B cell (primary cell): ENCODE data around the gene PAQR6. TPM values are rescaled to one million over a fixed set of nuclear protein-coding genes. Genes with fewer than 3 reads are reported as not detected.

Experiments used
- ATAC-seq: fragments of 200-7000 bp; cut with Tn5 transposase; one replicate; pipeline ENCODE4 v1.10.0; 2021; ENCODE audit warnings: low read depth, mild to moderate bottlenecking, moderate number of reproducible peaks, moderate library complexity
- CTCF ChIA-PET: fragments of 350-600 bp; sonication (Branson Sonifier 250); formaldehyde crosslinking; loops from one replicate; lab custom pipeline; 2021; ENCODE audit warnings: antibody characterized with exemption, inconsistent platforms; lab: Charles Lee
- POLR2A ChIA-PET: fragments of 350-600 bp; sonication (Branson Sonifier 250); formaldehyde crosslinking; loops from one replicate; lab custom pipeline; 2021; ENCODE audit warnings: antibody characterized with exemption; lab: Charles Lee
- DNase-seq: peaks from one replicate; pipeline ENCODE4 v3.0.0; 2013
- H2AFZ ChIP-seq: 2 replicates; pipeline ENCODE4 v1.6.1; 2012; ENCODE audit warnings: mild to moderate bottlenecking, low read depth, low read length; ENCODE audit not compliant: insufficient read depth, poor library complexity, severe bottlenecking
- H3K27ac ChIP-seq, 2 donors: 1 replicate in 1 of 2; 2 replicates in 1 of 2; pipeline ENCODE4 v1.5.1; 2012 to 2013; ENCODE audit warnings: low read length in 2 of 2, mild to moderate bottlenecking in 2 of 2, moderate library complexity in 1 of 2
- H3K27me3 ChIP-seq, 4 experiments: fragments of 200-600 bp in 1 of 4; sonication (generic) in 1 of 4; replicated peaks in 1 of 4; 1 replicate in 2 of 4; 2 replicates in 2 of 4; pipeline versions ENCODE4 v1.6.1 to v1.7.0; 2013 to 2016; ENCODE audit warnings: low read length in 3 of 4, mild to moderate bottlenecking in 2 of 4, mixed read lengths in 1 of 4, moderate library complexity in 1 of 4; ENCODE audit not compliant: insufficient read depth in 4 of 4, control insufficient read depth in 3 of 4; ENCODE audit errors: control extremely low read depth in 1 of 4
- H3K36me3 ChIP-seq, 2 experiments: replicated peaks in 1 of 2; 1 replicate in 1 of 2; 2 replicates in 1 of 2; pipeline versions ENCODE4 v1.6.1 to v1.7.1; 2013; ENCODE audit warnings: low read length in 1 of 2; ENCODE audit not compliant: insufficient read depth in 2 of 2, control insufficient read depth in 1 of 2; ENCODE audit errors: control extremely low read depth in 1 of 2, extremely low read depth in 1 of 2
- H3K4me1 ChIP-seq, 2 donors: fragments of 200-600 bp in 1 of 2; sonication (generic) in 1 of 2; 1 replicate in 1 of 2; 2 replicates in 1 of 2; pipeline versions ENCODE4 v1.5.1 to v1.6.1; 2013 to 2017; ENCODE audit warnings: low read length in 2 of 2; ENCODE audit not compliant: control insufficient read depth in 2 of 2, insufficient read depth in 2 of 2
- H3K4me2 ChIP-seq: replicated peaks from 2 replicates; pipeline ENCODE3; 2012; ENCODE audit warnings: mild to moderate bottlenecking, low read depth, low read length; ENCODE audit not compliant: poor library complexity, severe bottlenecking
- H3K4me3 ChIP-seq, 5 experiments: fragments of 200-600 bp in 1 of 5; sonication (generic) in 1 of 5; 1 replicate in 3 of 5; 2 replicates in 2 of 5; pipeline versions ENCODE4 v1.5.1 to v1.7.0; 2011 to 2016; ENCODE audit warnings: low read length in 4 of 5, mild to moderate bottlenecking in 4 of 5, low read depth in 2 of 5, control low read depth in 1 of 5, moderate library complexity in 1 of 5; ENCODE audit not compliant: insufficient read depth in 1 of 5; ENCODE audit errors: control extremely low read depth in 1 of 5, extremely low read depth in 1 of 5
- H3K79me2 ChIP-seq: fragments of 200-600 bp; sonication (generic); one replicate; pipeline ENCODE4 v1.6.0; 2016; ENCODE audit warnings: low read length; ENCODE audit not compliant: control insufficient read depth, insufficient read depth
- H3K9ac ChIP-seq: fragments of 200-600 bp; sonication (generic); 2 replicates; pipeline ENCODE4 v1.6.1; 2017; ENCODE audit warnings: mild to moderate bottlenecking, low read length, moderate library complexity
- H3K9me3 ChIP-seq, 3 donors: one replicate each; pipeline versions ENCODE4 v1.6.1 to v1.7.1; 2013; ENCODE audit warnings: low read length in 2 of 3; ENCODE audit not compliant: control insufficient read depth in 2 of 3, insufficient read depth in 1 of 3; ENCODE audit errors: control extremely low read depth in 1 of 3
- H4K20me1 ChIP-seq: 2 replicates; pipeline ENCODE4 v1.6.0; 2012; ENCODE audit warnings: mild to moderate bottlenecking, low read length; ENCODE audit not compliant: insufficient read depth, control insufficient read depth, poor library complexity, severe bottlenecking
- H3K27ac Mint-ChIP-seq: one replicate; pipeline ENCODE4 v1.8.0; 2021; ENCODE audit warnings: mixed read lengths
- H3K27me3 Mint-ChIP-seq: one replicate; pipeline ENCODE4 v1.8.0; 2021; ENCODE audit warnings: mixed read lengths
- H3K4me1 Mint-ChIP-seq: one replicate; pipeline ENCODE4 v1.8.0; 2021; ENCODE audit warnings: mixed read lengths
- H3K4me3 Mint-ChIP-seq: one replicate; pipeline ENCODE4 v1.8.0; 2021; ENCODE audit warnings: mixed read lengths
- H3K9me3 Mint-ChIP-seq: one replicate; pipeline ENCODE4 v1.8.0; 2022; ENCODE audit warnings: mixed read lengths; ENCODE audit not compliant: insufficient read depth
- EZH2 ChIP-seq: IDR thresholded peaks from 2 replicates; pipeline ENCODE4 v1.6.1; 2012; ENCODE audit warnings: borderline replicate concordance, low read depth, mild to moderate bottlenecking, moderate library complexity, low read length; ENCODE audit not compliant: insufficient read depth, poor library complexity, severe bottlenecking
- WGBS: methylation state at CpG from one replicate; pipeline ENCODE4 v1.1.5; 2013; ENCODE audit warnings: missing lambda C conversion rate; ENCODE audit not compliant: insufficient coverage; 5-methylcytosine and 5-hydroxymethylcytosine counted together
- intact Hi-C: fragments of 100-400 bp; cut with micrococcal nuclease; formaldehyde crosslinking; loops from one replicate; pipeline ENCODE4 v1.10.0; 2022
- polyA plus RNA-seq: library from polyadenylated mRNA; depleted of rRNA; stranded (reverse); fragments of >200 nt; gene quantifications from 2 replicates; pipeline ENCODE4 v1.2.3, GENCODE V29; 2012
- total RNA-seq, 2 donors: library from RNA; stranded (reverse); fragments of 120-200 nt in 1 of 2; gene quantifications; 1 replicate in 1 of 2; 2 replicates in 1 of 2; pipeline versions ENCODE4 v1.2.3 to v1.2.4, GENCODE V29; 2013 to 2022
- TF ChIP-seq, protein P1 (sequence below): fragments of 200-600 bp; IDR thresholded peaks from one replicate; pipeline ENCODE4 v1.8.0; 2022; ENCODE audit warnings: antibody characterized with exemption, mild to moderate bottlenecking

The PAQR6 gene
- total and polyA plus RNA-seq, 2 donors (not counting 1 experiment from before 2014, with no cell fraction given): 1.3 to 1.8 TPM

GRCh38 chr1:156226116-156226538 is 21.7 kb downstream of the PAQR6 start:
- CTCF ChIA-PET: interaction anchor here (0.6 to 14.5 kb wide), 19 partner anchors 12 to 349 kb away, joined by 3 to 381 read pairs (median 8); partner anchors contain the start of genes PMF1, SEMA4A, SLC25A44 and TMEM79
- peaks cover 28 to 43% of the 10 kb centered on the region in 2 experiments for H3K36me3 ChIP-seq
- intact Hi-C loops: no loop called here

DNA sequence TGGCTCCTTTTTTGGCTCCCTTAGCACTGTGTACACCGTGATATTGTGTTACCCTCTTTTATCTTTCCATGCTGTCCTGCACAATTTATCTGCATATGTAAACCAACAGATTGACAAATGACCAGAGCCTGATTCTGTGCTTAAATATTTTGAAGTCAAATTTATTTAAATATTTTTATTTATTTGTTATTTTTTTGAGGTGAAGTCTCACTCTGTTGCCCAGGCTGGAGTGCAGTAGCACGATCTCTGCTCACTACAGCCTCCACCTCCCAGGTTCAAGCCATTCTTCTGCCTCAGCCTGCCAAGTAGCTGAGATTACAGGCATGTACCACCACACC is 22.2 kb downstream of the PAQR6 start:
- Histone ChIP-seq H3K27me3 (no peaks in the 10 kb centered on the region), H3K4me1 (no peaks in the 10 kb centered on the region), H3K79me2 (peaks cover 37% of the 10 kb centered on the region), H4K20me1 (peaks cover 9% of the 10 kb centered on the region), H3K36me3 (peaks cover 28 to 46% of the 10 kb centered on the region in 2 experiments), H3K9me3 (no peaks in the 10 kb centered on the region), H2AFZ (no peak overlapping the region), H3K4me3 (no peak overlapping the region), H3K27ac (no peak overlapping the region), H3K4me2 (no peak overlapping the region), H3K9ac (no peak overlapping the region)
- CTCF ChIA-PET: interaction anchor here (0.6 to 14.5 kb wide), 30 partner anchors 8 to 349 kb away, joined by 3 to 381 read pairs (median 6); partner anchors contain the start of genes PMF1, SEMA4A, SLC25A44 and TMEM79
- no peak for TF ChIP-seq EZH2
- TF ChIP-seq, protein P1, sequence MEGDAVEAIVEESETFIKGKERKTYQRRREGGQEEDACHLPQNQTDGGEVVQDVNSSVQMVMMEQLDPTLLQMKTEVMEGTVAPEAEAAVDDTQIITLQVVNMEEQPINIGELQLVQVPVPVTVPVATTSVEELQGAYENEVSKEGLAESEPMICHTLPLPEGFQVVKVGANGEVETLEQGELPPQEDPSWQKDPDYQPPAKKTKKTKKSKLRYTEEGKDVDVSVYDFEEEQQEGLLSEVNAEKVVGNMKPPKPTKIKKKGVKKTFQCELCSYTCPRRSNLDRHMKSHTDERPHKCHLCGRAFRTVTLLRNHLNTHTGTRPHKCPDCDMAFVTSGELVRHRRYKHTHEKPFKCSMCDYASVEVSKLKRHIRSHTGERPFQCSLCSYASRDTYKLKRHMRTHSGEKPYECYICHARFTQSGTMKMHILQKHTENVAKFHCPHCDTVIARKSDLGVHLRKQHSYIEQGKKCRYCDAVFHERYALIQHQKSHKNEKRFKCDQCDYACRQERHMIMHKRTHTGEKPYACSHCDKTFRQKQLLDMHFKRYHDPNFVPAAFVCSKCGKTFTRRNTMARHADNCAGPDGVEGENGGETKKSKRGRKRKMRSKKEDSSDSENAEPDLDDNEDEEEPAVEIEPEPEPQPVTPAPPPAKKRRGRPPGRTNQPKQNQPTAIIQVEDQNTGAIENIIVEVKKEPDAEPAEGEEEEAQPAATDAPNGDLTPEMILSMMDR: peak; percentile 24
- Mint-ChIP-seq H3K4me3 (no peak overlapping the region), H3K27me3 (no peaks in the 10 kb centered on the region), H3K9me3 (no peaks in the 10 kb centered on the region), H3K27ac (peak overlapping the region; percentile 2), H3K4me1 (peaks cover 4% of the 10 kb centered on the region)
- WGBS: no CpG with 5 or more reads among the region's 2 CpGs
- POLR2A ChIA-PET: interaction anchor here (0.5 to 1.5 kb wide), 4 partner anchors 78 to 820 kb away, joined by 7 to 9 read pairs (median 8); partner anchors contain the start of gene ARHGEF11
- no peak for ATAC-seq
- no peak for DNase-seq
- intact Hi-C loops: loop anchor here (1.0 kb wide), 4 partner anchors 32 to 135 kb away; no protein-coding TSS in a partner anchor

More at GRCh38 chr1:156226116-156226538, 21.7 kb downstream of the PAQR6 start:
- TF ChIP-seq, protein P1: no peak
- TF ChIP-seq EZH2: no peak
- 40% methylated on average over 1 of the region's 2 CpGs for WGBS
- DNase-seq: no peak
- Histone ChIP-seq H3K4me3 (no peak overlapping the region), H3K9me3 (no peaks in the 10 kb centered on the region), H3K27ac (no peak overlapping the region), H3K27me3 (no peaks in the 10 kb centered on the region), H3K79me2 (peaks cover 33% of the 10 kb centered on the region), H4K20me1 (peaks cover 5% of the 10 kb centered on the region), H2AFZ (no peak overlapping the region), H3K4me1 (no peaks in the 10 kb centered on the region), H3K9ac (no peak overlapping the region), H3K4me2 (no peak overlapping the region)
- Mint-ChIP-seq H3K4me1 (peaks cover 4% of the 10 kb centered on the region), H3K4me3 (no peak overlapping the region), H3K9me3 (no peaks in the 10 kb centered on the region), H3K27me3 (no peaks in the 10 kb centered on the region), H3K27ac (no peak overlapping the region)
- no peak for ATAC-seq
- POLR2A ChIA-PET: interaction anchor here (1.1 kb wide), 1 partner anchor 79 kb away, joined by 7 read pairs; no protein-coding TSS in a partner anchor
